ENCODE data around the gene ATP2B3. TPM values are rescaled to one million over a fixed set of nuclear protein-coding genes. Genes with fewer than 3 reads are reported as not detected.

Gene ATP2B3
- total and polyA plus RNA-seq, 9 of the 15 experiments (the other 6 are each of a cell fraction or from before 2014, with no cell fraction given): 0.04 TPM; not detected in 8

- no peak for TF ChIP-seq RREB1 (CRISPR knock-in tag; IDR thresholded peaks at IDR 0.05)
- no peak for TF ChIP-seq RFX5 (IDR thresholded peaks at IDR 0.05; ENCODE audit: low read depth, low read length)
- TF ChIP-seq, protein P1, sequence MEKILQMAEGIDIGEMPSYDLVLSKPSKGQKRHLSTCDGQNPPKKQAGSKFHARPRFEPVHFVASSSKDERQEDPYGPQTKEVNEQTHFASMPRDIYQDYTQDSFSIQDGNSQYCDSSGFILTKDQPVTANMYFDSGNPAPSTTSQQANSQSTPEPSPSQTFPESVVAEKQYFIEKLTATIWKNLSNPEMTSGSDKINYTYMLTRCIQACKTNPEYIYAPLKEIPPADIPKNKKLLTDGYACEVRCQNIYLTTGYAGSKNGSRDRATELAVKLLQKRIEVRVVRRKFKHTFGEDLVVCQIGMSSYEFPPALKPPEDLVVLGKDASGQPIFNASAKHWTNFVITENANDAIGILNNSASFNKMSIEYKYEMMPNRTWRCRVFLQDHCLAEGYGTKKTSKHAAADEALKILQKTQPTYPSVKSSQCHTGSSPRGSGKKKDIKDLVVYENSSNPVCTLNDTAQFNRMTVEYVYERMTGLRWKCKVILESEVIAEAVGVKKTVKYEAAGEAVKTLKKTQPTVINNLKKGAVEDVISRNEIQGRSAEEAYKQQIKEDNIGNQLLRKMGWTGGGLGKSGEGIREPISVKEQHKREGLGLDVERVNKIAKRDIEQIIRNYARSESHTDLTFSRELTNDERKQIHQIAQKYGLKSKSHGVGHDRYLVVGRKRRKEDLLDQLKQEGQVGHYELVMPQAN (IDR thresholded peaks at IDR 0.05; ENCODE audit: borderline replicate concordance): peak; percentile 97
- peak; percentile 86 for TF ChIP-seq MYC (IDR thresholded peaks at IDR 0.05; ENCODE audit: low read depth, low read length)
- TF ChIP-seq MYC (CRISPR knock-in tag; IDR thresholded peaks at IDR 0.05; ENCODE audit: borderline replicate concordance, low read depth): peak; percentile 29; the same call in 1 of the 2 replicates
- no peak for TF ChIP-seq ATF7 (IDR thresholded peaks at IDR 0.05)
- TF ChIP-seq MYBL2 (IDR thresholded peaks at IDR 0.05; ENCODE audit: low read depth): no peak
- TF ChIP-seq MYBL2 (CRISPR knock-in tag; IDR thresholded peaks at IDR 0.05; ENCODE audit: borderline replicate concordance): no peak
Observed at GRCh38 chrX:153469811-153470410, 47.5 kb upstream of the ATP2B3 start (continued).

All from K562 (cell line).